CD4-positive, alpha-beta T cell treated with Interleukin-15 for 4 hours (primary cell): ENCODE data around the gene HVCN1.
"Not testable (repeated sequence)": the region's sequence is repeated elsewhere in the genome, so short reads cannot be mapped to it uniquely, and the experiment has no call there.

Experiments used
- DNase-seq: peaks from one replicate; pipeline ENCODE4 v3.0.0-alpha.2; 2020; ENCODE audit warnings: low spot score

HVCN1 gene

DNA sequence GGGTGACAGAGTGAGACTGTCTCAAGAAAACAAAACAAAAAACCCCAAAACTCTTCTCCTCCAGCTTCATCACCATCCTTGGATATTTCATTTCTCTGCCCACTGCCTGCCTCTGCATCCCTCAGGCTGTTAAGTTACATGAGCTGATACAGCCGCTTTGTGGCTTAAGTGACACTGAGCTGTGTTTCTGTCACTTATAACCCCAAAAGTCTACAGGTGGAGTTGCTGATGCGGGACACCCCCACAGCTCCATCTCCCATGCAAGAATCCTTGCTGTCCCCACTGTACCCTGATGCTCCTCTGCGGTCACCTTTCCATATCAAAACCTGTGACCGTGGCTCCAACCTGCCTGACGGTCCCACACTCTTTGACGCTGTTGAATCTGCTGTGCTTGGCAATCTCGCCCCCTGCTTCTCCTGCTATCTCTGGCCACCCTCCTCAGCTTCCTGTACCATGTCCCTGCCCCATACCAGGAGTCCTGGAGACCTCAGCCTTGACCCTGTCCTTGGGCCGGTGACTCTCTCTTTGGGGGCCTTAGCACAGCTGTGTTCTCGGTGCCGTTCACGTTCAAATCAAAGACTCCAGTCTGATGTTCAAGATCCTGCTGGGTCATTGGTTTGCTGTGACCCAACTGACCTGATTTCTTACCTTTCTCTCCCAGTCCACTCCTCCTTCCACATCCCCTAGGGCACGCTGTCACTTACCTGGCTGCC, 20.3 kb downstream of the HVCN1 start:
- no peak for DNase-seq

DNA sequence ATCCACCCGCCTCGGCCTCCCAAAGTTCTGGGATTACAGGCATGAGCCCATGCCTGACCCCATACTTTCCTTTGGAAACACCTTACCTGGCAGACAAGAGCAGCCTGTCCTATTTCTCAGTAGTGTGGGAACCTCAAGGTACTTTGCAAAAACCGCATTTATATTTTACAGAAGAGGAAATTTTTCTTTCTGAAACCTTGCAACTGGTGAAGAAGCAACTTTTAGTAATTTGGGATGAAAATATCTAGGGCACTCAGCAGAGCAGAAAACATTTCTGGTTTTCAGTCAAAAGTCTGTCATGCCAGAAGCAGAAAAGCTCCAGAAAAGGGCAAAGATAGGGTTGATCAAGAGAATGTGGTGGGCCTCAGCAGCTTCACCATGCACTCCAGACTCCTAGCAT, 21.2 kb downstream of the HVCN1 start:
- no peak for DNase-seq

DNA sequence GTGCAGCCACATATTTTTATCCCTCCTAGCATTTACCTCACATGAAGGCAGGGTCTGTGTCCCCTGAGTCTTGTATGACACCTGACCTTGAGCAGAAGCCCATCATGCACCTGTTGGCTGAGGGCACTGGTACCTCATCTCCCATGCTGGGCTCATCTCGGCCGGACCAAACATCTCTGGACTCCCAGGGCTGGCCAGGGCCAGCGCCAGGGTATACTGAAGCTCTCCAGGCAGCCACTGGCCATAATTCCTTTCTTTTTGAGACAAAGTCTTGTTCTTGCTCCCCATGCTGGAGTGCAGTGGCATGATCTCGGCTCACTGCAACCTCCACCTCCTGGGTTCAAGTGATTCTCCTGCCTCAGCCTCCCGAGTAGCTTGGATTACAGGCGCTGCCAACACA, 22.0 kb downstream of the HVCN1 start:
- DNase-seq = no peak

DNA sequence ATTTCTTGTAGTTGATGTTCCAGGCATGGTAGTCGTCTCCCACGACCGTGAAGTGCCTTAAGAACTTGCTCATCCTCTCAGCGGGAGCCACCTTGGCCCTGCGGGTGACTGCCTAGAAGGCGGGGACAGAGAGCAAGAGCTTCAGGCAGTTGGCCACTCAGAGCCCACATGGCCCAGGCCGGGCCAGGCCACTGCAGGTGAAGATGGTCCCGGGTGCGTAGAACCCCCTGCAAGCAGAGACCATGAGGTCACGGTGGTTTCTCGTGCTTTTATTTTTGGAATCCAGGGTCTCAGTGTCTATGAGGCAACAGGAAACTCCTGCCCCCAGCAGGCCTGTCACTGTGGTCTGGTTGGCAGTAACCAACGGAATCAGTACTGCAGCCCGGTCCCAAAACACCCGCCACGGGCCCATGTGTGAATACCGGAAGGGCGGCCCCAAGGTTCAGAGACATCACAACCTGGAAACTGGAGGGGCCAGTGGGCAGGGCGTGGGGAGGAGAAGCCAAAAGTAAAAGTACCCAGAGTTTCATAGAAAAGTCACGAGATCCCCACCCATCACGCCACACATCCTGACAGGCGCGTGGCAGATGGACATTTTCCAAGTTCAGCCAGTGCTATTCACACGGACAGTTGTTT, 27.5 kb downstream of the HVCN1 start:
- peak; percentile 28 for DNase-seq

DNA sequence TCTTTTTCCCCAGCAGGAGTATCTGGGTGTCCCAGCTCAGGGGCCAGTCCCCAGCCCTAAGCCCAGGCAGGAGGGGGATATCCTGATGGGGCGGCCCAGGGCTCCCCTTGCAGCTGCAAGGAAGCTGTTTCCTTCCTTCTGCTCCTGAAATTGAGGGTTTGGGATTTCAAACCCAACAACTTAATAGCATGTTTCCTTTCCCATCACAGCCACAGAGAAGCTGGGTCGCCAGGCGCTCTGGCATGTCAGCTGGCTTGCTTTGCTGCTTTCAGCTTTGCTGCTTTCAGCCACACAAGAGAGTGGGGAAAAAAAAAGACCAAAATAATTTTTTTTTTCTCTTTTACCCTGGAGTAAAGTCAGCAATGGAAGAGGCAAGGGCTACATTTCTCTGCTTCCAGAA, 30.0 kb downstream of the HVCN1 start:
- no peak for DNase-seq

DNA sequence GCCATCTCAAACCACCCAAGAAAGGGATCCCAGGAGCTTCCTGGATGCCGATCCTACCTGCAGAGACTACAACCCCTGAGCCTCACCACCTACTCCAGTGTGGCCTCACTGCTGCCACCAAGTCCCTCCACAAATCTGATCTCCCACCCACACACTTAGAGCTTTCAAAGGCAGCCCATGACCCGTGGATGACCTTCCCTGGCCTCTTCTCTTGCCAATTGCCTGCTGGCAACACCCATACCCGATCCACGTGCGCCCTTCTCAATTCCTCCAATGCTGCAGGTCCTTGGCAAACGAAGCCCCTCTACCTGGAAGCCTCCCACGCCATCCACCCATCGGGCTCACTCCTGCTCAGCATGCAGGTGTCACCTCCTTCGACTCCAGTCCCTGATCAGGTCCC, 30.7 kb downstream of the HVCN1 start:
- DNase-seq = no peak

DNA sequence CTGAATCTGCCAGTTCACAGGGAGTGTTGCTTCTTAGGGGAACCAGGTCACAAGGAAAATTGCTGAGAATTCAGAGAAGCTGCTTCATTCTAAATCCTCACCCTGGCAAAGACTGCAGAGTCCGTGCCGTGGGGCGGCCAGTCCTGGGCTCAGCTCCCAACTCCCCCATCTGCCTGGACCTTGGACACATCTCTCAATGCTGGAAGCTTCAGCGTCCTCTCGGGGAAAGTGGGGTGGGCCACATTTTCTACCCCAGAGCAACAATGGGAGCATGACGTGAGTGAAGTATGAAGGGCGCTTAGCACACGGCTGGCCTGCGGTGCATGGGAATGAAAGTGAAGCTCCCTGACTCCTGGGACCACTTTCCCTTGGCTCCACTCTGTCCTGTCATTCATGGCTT, 31.2 kb downstream of the HVCN1 start:
- DNase-seq = no peak

DNA sequence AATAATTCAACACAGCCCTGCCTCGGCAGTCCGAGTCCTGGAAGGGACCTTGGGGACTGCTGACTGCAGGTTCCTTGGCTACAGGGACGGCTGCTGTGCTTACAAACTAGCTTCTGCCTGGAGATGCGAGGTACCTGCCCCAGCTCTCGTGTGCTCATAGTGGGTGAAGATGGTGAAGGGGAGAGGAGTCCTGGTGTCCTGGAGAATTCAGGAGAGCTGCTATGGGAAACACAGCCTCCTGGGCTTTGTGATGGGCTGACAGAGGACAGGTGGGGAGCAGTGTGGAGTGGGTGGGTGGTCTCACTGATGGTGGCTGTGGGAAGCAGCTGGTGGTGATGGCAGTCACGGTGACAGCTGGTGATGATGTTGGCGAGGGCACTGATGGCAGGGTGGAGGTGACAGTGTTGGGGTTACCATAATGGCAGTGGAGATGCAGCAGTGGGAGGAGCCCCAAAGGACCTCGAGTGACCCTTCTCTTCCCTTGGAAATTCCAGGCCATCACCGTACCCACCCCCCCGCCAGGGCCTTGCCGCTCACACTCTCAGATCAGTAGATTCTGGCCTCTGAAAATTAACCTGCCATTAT, 32.8 kb downstream of the HVCN1 start:
- DNase-seq = no peak

DNA sequence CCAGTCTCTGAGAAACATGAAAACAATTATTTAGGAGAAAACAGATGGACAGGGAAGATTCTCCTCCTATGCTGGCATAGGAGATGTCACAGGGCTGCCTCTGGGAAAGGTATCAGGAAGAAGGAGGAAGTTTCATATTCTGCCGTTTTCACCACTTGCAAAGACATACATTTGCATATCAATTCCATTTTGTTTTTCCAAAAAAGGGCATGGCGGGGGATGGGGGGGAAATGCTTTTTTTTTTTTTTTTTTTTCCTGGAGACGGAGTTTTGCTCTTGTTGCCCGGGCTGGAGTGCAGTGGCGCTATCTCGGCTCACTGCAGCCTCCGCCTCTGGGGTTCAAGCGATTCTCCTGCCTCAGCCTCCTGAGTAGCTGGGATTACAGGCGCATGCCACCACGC, 34.7 kb downstream of the HVCN1 start:
- DNase-seq = not testable (repeated sequence)

DNA sequence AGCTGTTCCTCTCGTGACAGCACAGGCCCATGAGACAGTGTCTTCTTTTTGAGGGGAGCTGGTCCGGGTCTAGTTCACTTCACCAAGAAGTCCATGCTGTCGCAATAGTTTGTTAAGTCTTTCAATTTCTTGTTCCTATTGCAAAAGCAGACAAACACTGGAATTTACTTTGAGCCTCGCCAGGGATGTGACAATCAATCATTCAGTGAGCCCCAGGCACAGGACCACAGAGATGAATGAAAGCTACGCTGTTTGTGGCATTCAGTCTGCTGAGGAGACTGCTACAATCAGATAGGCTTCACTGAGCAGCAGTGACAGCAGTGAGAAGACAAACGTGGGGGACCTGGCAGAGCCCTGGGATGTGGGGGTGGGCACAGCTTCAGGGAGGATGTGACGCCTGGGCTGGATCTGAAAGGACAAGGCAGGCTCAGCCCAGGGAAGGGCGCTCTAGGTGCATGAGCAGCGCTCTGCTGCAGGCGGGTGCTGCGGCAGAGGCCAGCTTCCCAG, 39.5 kb downstream of the HVCN1 start:
- no peak for DNase-seq

DNA sequence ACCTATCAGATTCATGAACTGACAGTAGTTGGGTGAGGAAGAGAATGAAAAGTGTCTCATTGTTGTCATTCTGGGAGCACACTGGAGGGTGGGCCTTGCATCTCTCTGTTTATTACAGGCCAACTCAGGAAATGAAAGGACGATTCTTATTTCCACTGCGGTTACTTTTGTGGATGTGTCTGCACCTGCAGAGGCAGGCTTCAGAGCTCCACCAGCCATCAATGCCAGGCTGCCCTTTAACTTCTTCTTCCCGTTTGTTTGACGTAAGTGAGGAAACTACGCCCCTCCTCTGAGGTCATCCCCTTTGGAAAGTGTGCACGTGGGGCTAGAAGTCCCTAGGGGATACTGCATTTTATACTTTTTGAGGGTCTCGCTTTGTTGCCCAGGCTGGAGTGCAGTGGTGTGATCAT, 41.3 kb downstream of the HVCN1 start:
- DNase-seq = no peak

DNA sequence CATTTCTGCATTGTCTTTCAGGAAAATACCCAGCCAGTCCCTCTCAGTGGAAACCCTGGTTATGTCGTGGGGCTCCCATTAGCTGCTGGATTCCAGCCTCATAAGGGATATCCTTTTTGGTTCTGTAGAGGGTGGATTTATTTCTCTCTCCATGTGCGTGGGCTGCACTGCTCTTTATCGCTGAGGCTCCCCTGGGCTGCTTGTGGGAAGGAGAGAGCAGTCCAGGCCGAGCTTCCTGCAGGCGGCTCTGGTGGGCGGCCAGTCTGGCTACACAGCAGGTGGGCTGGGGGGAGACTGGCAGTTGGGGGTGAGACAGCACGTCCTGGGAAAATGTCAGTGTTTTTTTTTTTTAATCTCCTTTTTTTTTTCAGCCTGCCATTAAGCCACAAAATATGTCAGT, 47.4 kb downstream of the HVCN1 start:
- DNase-seq = no peak

DNA sequence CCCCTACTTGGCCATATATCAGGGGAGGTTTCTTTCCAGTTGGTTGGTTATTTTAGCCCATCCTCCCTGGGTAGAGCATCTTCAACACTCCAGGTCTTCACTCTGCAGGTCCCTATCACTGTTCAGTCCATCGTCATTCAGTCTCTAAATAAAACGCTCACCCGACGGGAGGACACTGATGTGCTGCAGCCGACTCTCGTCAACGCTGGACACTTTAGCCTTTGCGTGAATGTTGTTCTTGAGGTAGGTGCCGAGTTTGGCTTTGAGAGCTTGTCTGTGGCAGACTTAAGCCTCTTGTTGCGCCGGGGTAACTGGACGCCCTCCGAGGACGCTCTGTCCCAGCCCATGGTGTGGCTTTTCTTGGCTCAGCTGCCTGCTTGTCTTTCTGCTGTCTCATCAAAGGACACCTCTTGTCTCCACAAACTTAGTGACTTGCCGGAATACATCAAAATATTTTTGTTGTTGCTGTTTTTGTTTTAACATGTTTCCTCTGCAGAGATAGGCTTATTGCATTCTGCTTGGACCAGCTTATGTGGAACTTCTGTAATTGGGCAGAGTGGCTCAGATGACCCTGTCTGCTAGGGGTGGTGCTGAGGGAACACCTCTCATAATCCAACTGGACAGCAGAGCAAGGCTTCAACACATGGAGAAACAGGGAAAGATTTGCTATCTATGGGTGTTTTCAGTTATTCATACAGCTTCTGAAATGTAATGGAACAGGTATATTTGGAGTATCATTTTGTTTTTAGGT, 48.5 kb downstream of the HVCN1 start:
- DNase-seq = no peak

DNA sequence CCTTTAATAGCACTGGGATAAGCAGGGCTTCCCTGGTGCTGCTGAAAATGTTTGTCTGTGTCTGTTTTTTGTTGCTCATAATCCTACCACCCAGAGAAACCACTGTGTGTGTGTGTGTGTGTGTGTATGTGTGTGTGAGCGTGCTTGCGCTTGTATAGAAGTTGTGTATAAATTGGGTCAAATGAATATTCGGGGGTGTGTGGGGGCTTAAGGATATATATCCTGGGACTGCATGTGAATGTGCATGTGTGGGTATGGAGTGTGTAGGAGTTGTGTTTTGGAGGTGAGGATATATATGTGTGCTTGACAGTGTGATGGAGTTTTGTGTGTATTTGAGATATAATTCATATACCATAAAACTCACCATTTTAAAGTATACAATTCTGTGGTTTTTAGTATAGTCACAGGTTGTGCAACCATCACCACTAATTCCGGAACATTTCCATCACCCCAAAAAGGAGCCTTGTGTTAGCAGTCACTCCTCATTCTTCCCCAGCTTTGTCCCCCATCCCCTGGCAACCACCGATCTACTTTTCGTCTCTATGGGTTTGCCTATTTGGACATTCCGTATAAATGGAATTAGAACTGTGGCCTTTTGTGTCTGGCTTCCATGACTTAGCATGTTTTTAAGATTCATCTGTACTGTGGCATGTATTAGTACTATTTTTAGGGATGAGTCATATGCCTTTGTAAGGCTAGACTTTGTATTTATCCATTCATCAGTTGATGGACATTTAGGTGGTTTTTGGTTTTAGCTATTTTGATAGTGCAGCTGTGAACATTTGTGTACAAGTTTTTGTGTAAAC, 49.4 kb downstream of the HVCN1 start:
- no peak for DNase-seq

DNA sequence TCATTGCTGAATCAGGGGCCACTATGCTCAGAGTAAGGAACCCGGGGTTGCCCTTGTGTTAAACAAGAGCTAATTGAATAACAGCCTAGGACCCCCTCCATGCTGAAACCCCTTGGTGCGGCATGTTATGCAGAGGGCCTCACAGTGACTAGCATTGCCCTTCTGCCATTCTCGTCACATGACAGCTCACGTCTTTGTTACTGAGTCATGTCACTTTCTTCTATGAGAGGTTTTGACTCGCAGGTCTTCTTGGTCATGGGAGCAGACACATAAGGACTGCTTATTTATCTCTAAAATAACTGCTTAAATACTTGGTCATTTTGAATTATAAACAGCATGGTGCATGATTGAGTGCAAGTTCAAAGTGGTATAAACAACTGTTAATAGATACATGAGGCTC, 50.1 kb downstream of the HVCN1 start:
- DNase-seq = no peak

DNA sequence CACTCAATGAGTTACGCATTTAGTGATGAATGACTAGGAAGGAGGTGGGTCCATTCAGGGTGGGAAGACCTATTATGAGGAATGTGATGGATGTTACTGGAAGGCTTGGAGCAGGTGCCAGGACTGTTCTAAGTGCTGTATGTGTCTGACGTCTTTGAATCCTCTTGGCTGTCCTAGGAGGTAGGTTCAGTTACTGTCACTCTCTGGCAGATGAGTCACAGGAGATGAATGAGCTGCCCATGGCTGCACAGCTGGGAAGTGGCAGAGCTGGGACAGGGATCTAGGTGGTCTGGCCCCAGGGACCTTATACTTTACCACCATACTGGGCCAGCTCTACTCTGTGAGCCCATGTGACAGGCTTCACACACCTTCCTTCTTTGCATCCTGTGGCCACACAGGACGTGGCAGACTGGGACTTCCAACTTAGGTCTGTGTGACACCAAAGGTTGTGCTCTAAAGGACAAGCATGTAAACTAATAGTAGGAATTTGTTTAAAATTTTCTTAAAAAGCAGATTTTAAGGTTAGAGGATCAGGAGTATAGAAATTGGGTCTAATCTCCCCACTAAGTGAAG, 51.0 kb downstream of the HVCN1 start:
- no peak for DNase-seq

DNA sequence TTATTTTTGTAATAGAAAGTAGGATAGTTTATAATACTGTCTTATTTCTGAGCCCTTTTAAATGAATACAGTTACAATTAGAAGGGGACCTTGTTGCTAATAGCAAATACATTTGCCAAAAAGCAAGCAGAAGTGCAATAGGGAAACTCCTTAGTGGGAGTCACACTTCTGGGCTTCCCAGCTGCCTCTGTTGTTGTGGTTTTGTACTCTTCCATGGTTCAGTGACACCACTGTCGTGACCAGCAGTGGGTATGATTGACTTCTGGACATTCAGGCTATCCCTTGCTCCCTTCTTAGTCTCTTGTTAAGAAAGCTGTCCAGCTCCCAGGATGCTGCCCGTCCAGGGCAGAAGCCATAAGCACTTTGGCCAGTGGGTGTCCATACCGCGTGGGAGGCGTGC, 52.4 kb downstream of the HVCN1 start:
- DNase-seq = no peak

DNA sequence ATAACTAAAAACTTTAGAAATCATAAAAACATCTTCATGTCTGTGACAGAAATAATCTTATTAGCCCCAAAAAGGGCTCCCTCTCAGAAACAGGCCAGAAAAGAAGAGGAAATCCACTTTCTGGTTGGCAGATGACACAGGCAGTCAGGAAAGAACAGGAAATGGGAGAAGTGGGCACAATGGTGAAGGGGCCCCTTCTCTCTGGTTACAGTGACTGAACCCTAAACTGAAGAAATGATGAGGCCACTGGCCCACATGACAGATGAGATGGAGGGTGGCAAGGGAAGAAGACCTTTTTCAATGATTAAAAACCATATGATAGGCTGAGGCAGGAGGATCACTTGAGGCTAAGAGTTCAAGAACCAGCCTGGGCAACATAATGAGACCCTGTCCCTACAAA, 53.9 kb downstream of the HVCN1 start:
- no peak for DNase-seq

DNA sequence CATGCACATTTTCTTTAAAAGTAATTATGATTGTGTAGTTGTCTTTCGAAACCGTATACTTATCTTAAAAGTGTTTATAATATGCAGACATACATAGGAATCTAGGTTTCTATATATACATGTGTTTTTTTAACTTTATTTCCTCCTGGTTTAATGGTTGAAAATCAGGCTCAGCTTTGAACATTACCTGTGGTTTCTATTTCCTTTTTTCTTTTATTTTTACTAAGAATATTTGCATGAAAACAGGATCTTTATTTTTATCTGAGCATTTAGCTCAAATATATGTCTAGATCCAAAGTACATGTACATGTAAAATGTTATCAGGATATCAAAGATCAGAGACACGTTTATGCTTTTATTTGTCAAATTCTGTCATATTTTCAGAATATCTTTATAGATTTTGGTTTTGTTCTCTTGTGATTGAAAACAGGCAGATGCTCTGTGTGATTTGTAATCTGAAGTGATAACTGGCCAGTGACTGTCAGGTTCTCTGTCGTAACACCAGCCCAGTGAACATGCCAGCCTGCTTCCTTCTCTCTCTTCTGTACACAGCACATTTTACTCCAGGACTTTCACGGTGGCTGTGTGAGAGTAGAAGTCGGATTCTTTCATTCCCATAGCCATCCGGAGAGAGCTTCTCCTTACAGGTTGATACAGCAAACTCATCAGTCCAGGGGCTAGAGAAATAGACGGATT, 61.3 kb downstream of the HVCN1 start:
- no peak for DNase-seq

DNA sequence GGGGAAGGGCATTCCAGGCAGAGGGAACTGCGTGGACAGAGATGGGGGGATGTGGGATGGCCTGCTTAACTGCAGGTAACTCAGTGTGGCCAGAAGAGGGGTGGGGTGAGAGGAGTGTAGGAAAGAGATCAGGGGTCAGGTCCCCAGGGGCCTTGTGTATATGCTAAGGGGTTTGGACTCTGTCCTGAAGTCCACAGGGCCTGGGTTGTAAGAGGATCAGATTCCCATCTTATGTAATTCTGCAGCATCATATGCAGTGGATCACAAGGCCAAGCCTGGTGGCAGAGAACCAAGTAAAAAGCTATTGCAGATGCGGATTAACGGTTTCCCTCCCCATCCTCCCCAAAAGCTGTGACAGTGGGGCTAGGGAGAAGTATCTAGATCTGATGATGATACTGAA, 66.3 kb downstream of the HVCN1 start:
- no peak for DNase-seq

DNA sequence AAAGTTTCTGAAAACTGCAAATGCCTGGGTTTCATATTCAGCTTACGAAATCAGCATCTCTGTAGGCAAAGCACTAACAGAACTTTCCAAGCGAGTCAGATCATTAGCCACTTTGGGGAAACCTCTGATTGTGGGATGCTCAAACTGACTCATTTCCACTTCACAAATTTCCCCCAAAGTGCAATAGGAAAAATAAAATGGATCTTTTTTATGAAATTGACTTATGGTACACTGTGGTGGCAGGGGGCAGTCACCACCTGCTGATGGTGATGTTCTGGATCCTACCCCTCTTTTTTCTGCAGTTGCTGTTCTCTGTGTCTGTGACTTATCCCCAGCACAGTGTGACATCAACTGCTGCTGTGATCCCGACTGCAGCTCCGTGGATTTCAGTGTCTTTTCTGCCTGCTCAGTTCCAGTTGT, 69.4 kb downstream of the HVCN1 start:
- DNase-seq = no peak
